Calu3 (cell line): ENCODE data around the gene LARP6. TPM values are rescaled to one million over a fixed set of nuclear protein-coding genes. Genes with fewer than 3 reads are reported as not detected.

ENCODE experiments used
- BruUV-seq: library from RNA; stranded (reverse); fragments of 400-500 nt; replicated peaks from 2 replicates; lab custom pipeline; 2021; lab: Mats Ljungman, UMichigan
- CTCF ChIA-PET: fragments of 300-600 bp; sonication (Branson Sonifier 250); formaldehyde crosslinking; loops from one replicate; lab custom pipeline; 2022; ENCODE audit warnings: antibody characterized with exemption; lab: Charles Lee
- DNase-seq: peaks from one replicate; pipeline ENCODE4 v3.0.0; 2022
- H3K27ac Mint-ChIP-seq: one replicate; pipeline ENCODE4 v1.8.0; 2022; ENCODE audit warnings: mixed read lengths; ENCODE audit not compliant: unreplicated experiment
- H3K27me3 Mint-ChIP-seq: one replicate; pipeline ENCODE4 v1.8.0; 2022; ENCODE audit warnings: mixed read lengths; ENCODE audit not compliant: unreplicated experiment
- H3K36me3 Mint-ChIP-seq: one replicate; pipeline ENCODE4 v1.8.0; 2022; ENCODE audit warnings: mild to moderate bottlenecking, moderate library complexity, mixed read lengths; ENCODE audit not compliant: insufficient read depth, unreplicated experiment
- H3K4me1 Mint-ChIP-seq: one replicate; pipeline ENCODE4 v1.8.0; 2022; ENCODE audit warnings: mild to moderate bottlenecking, low read depth, mixed read lengths; ENCODE audit not compliant: unreplicated experiment
- H3K4me3 Mint-ChIP-seq: one replicate; pipeline ENCODE4 v1.8.0; 2022; ENCODE audit warnings: mild to moderate bottlenecking, low read depth, moderate library complexity, mixed read lengths; ENCODE audit not compliant: unreplicated experiment
- H3K9me3 Mint-ChIP-seq: one replicate; pipeline ENCODE4 v1.8.0; 2022; ENCODE audit warnings: low read depth, mixed read lengths; ENCODE audit not compliant: unreplicated experiment
- CTCF ChIP-seq: fragments of 200-600 bp; IDR thresholded peaks from one replicate; pipeline ENCODE4 v1.8.0; 2022; ENCODE audit warnings: antibody characterized with exemption; ENCODE audit not compliant: unreplicated experiment
- intact Hi-C: fragments of 100-400 bp; cut with micrococcal nuclease; formaldehyde crosslinking; loops from one replicate; pipeline ENCODE4 v1.10.0; 2022; ENCODE audit not compliant: unreplicated experiment
- total RNA-seq: library from RNA; stranded (reverse); gene quantifications from 2 replicates; pipeline ENCODE4 v1.2.3, GENCODE V29; 2022

The LARP6 gene
- total RNA-seq, 1 experiment from 2014 or later: 30.4 TPM

GRCh38 chr15:70791259-70791658 lies 62.7 kb downstream of the LARP6 start:
- H3K4me3 Mint-ChIP-seq: no peak overlapping the region
- DNase-seq: no peak
- no peaks in the 10 kb centered on the region for H3K27me3 Mint-ChIP-seq
- no peaks in the 10 kb centered on the region for H3K9me3 Mint-ChIP-seq
- no peak for TF ChIP-seq CTCF
- H3K4me1 Mint-ChIP-seq: peaks cover 12% of the 10 kb centered on the region
- CTCF ChIA-PET: no interaction called here
- intact Hi-C loops: no loop called here
- no peaks in the 10 kb centered on the region for H3K36me3 Mint-ChIP-seq
- no TSS peak for BruUV-seq
- no peak overlapping the region for H3K27ac Mint-ChIP-seq

DNA sequence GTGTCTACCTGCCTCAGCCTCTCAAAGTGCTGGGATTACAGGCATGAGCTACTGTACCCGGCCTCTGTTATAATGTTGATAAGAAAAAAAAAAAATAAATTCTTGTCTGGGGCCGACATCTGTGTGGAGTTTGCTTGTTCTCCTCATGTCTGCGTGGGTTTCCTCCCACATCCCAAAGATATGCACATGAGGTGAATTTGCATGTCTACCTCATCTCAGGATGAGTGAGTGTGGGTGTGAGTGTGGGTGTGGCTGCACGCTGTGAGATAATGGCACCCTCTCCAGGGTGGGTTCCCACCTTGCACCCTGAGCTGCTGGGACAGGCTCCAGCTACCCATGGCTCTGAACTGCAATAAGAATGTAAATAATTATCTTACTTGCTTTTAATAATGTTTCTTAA lies 64.7 kb downstream of the LARP6 start:
- CTCF ChIA-PET: interaction anchor here (0.5 to 0.7 kb wide), 2 partner anchors 509 to 1063 kb away, joined by 3 to 4 read pairs; no protein-coding TSS in a partner anchor
- no peak for TF ChIP-seq CTCF
- H3K4me3 Mint-ChIP-seq: no peak overlapping the region
- no peak for DNase-seq
- intact Hi-C loops: no loop called here
- no peaks in the 10 kb centered on the region for H3K36me3 Mint-ChIP-seq
- H3K4me1 Mint-ChIP-seq: peaks cover 27% of the 10 kb centered on the region
- no peak overlapping the region for H3K27ac Mint-ChIP-seq
- no peaks in the 10 kb centered on the region for H3K9me3 Mint-ChIP-seq
- H3K27me3 Mint-ChIP-seq: no peaks in the 10 kb centered on the region
- no TSS peak for BruUV-seq

- BruUV-seq: no TSS peak
- no peaks in the 10 kb centered on the region for H3K9me3 Mint-ChIP-seq
- no peaks in the 10 kb centered on the region for H3K27me3 Mint-ChIP-seq
- no peak overlapping the region for H3K4me3 Mint-ChIP-seq
- intact Hi-C loops: no loop called here
- H3K36me3 Mint-ChIP-seq: no peaks in the 10 kb centered on the region
- DNase-seq: no peak
- no peak for TF ChIP-seq CTCF
- H3K4me1 Mint-ChIP-seq: peaks cover 33% of the 10 kb centered on the region
- CTCF ChIA-PET: no interaction called here
- H3K27ac Mint-ChIP-seq: no peak overlapping the region
Measured at GRCh38 chr15:70788114-70789049, 65.6 kb downstream of the LARP6 start.

DNA sequence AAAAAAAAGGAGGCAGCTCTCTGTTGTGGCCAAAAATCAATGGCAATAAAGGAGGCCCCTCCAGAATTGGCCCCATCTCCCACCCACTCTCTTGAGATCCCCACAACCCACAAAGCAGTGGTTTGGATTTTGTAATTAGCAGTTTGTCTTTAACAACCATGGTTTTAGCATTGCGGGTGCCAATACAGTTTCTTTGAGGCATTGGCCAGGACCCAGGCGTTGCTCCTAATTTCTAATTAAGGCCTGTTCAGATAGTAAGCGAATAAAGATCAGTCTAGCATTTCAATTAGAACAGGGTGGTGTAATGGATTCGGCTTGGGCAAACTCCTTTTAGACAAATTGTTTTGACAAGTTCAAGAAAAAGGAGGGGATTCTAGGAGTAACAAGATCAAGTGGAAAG lies 67.0 kb downstream of the LARP6 start:
- BruUV-seq: no TSS peak
- Mint-ChIP-seq H3K36me3 (no peaks in the 10 kb centered on the region), H3K9me3 (no peaks in the 10 kb centered on the region), H3K27ac (no peak overlapping the region), H3K4me1 (peaks cover 33% of the 10 kb centered on the region), H3K27me3 (no peaks in the 10 kb centered on the region), H3K4me3 (no peak overlapping the region)
- intact Hi-C loops: no loop called here
- CTCF ChIA-PET: no interaction called here
- DNase-seq: no peak
- TF ChIP-seq CTCF: no peak
